Neuronal stem cell (in vitro differentiated cells): Measurements from ENCODE around the gene HDAC9.

Source experiments
- DNase-seq: peaks from one replicate; pipeline ENCODE4 v3.0.0-alpha.2; 2013; ENCODE audit warnings: low spot score
- H2AFZ ChIP-seq: one replicate; pipeline ENCODE4 v1.6.1; 2013; ENCODE audit warnings: mild to moderate bottlenecking, low read length, inconsistent platforms
- H2AK5ac ChIP-seq: 2 replicates; pipeline ENCODE4 v1.6.1; 2013; ENCODE audit warnings: low read depth, mild to moderate bottlenecking, inconsistent platforms, low read length, moderate library complexity, mixed read lengths
- H2BK120ac ChIP-seq: 2 replicates; pipeline ENCODE4 v1.6.1; 2013; ENCODE audit warnings: low read depth, mild to moderate bottlenecking, inconsistent platforms, low read length, moderate library complexity, mixed read lengths
- H2BK12ac ChIP-seq: one replicate; pipeline ENCODE4 v1.6.1; 2013; ENCODE audit warnings: low read length, inconsistent platforms
- H2BK15ac ChIP-seq: 2 replicates; pipeline ENCODE4 v1.6.1; 2013; ENCODE audit warnings: mild to moderate bottlenecking, low read length, inconsistent platforms, mixed read lengths
- H2BK5ac ChIP-seq: one replicate; pipeline ENCODE4 v1.6.1; 2013; ENCODE audit warnings: inconsistent platforms, mild to moderate bottlenecking, low read length, moderate library complexity
- H3K14ac ChIP-seq: one replicate; pipeline ENCODE4 v1.6.1; 2013; ENCODE audit warnings: low read length, inconsistent platforms
- H3K18ac ChIP-seq: 2 replicates; pipeline ENCODE4 v1.6.1; 2013; ENCODE audit warnings: low read length, inconsistent platforms
- H3K23ac ChIP-seq: 2 replicates; pipeline ENCODE4 v1.6.1; 2013; ENCODE audit warnings: low read depth, mild to moderate bottlenecking, mixed read lengths, low read length, inconsistent platforms; ENCODE audit not compliant: poor library complexity
- H3K27ac ChIP-seq: replicated peaks from 3 replicates; pipeline ENCODE4 v1.5.1; 2013; ENCODE audit warnings: low read length, inconsistent platforms
- H3K27me3 ChIP-seq, 3 experiments: 2 replicates each; pipeline ENCODE4 v1.6.1; 2013; ENCODE audit warnings: low read length in 3 of 3, mild to moderate bottlenecking in 2 of 3, inconsistent platforms in 1 of 3, low read depth in 1 of 3, mixed read lengths in 1 of 3, moderate library complexity in 1 of 3; ENCODE audit not compliant: control insufficient read depth in 3 of 3, insufficient read depth in 3 of 3
- H3K36me3 ChIP-seq, 2 donors: replicated peaks in 1 of 2; 2 replicates each; pipeline ENCODE4 v1.6.1; 2013; ENCODE audit warnings: low read length in 2 of 2; ENCODE audit not compliant: control insufficient read depth in 2 of 2, insufficient read depth in 2 of 2
- H3K4ac ChIP-seq: 2 replicates; pipeline ENCODE4 v1.6.1; 2013; ENCODE audit warnings: inconsistent platforms, mild to moderate bottlenecking, low read length, moderate library complexity
- H3K4me1 ChIP-seq, 2 donors: 1 replicate in 1 of 2; 2 replicates in 1 of 2; pipeline ENCODE4 v1.6.1; 2013; ENCODE audit warnings: low read length in 2 of 2, low read depth in 1 of 2; ENCODE audit not compliant: control insufficient read depth in 2 of 2, insufficient read depth in 1 of 2
- H3K4me2 ChIP-seq: one replicate; pipeline ENCODE4 v1.6.1; 2013; ENCODE audit warnings: mild to moderate bottlenecking, low read length, inconsistent platforms; ENCODE audit not compliant: insufficient read depth, poor library complexity, severe bottlenecking
- H3K4me3 ChIP-seq, 2 donors: 2 replicates each; pipeline ENCODE4 v1.5.1; 2013; ENCODE audit warnings: low read length in 2 of 2, mild to moderate bottlenecking in 2 of 2, inconsistent platforms in 1 of 2, moderate library complexity in 1 of 2
- H3K79me1 ChIP-seq: one replicate; pipeline ENCODE4 v1.6.1; 2013; ENCODE audit warnings: low read depth, mild to moderate bottlenecking, inconsistent platforms, low read length, moderate library complexity
- H3K9ac ChIP-seq: one replicate; pipeline ENCODE4 v1.6.1; 2013; ENCODE audit warnings: mild to moderate bottlenecking, low read depth, low read length, inconsistent platforms; ENCODE audit not compliant: poor library complexity
- H3K9me3 ChIP-seq, 2 donors: replicated peaks in 1 of 2; 2 replicates each; pipeline versions ENCODE3 to v1.6.1; 2013; ENCODE audit warnings: low read length in 2 of 2, mild to moderate bottlenecking in 2 of 2, inconsistent platforms in 1 of 2, low read depth in 1 of 2, mixed read lengths in 1 of 2, moderate library complexity in 1 of 2; ENCODE audit not compliant: control insufficient read depth in 2 of 2, insufficient read depth in 1 of 2
- H4K8ac ChIP-seq: one replicate; pipeline ENCODE4 v1.6.1; 2013; ENCODE audit warnings: low read depth, mild to moderate bottlenecking, inconsistent platforms, low read length, moderate library complexity
- H4K91ac ChIP-seq: one replicate; pipeline ENCODE4 v1.6.1; 2013; ENCODE audit warnings: low read length, low read depth, mild to moderate bottlenecking, inconsistent platforms; ENCODE audit not compliant: poor library complexity
- WGBS, 2 donors: extraction: QIAGEN DNeasy Blood & Tissue Kit; methylation state at CpG; one replicate each; pipeline ENCODE4 v1.1.7; 2013; ENCODE audit warnings: missing lambda C conversion rate in 2 of 2, mixed read lengths in 1 of 2; ENCODE audit not compliant: insufficient read length in 2 of 2, insufficient replicate concordance in 1 of 2; ENCODE audit errors: extremely low coverage in 2 of 2; 5-methylcytosine and 5-hydroxymethylcytosine counted together

HDAC9 gene

GRCh38 chr7:18656362-18656761 is 160.8 kb downstream of the HDAC9 start:
- Histone ChIP-seq H3K4me3 (no peak overlapping the region), H2BK12ac (no peak overlapping the region), H2BK15ac (no peak overlapping the region), H3K27me3 (no peaks in the 10 kb centered on the region), H3K9me3 (no peaks in the 10 kb centered on the region), H3K79me1 (no peaks in the 10 kb centered on the region), H3K14ac (no peak overlapping the region), H2BK120ac (no peak overlapping the region), H3K23ac (no peak overlapping the region), H4K8ac (no peak overlapping the region), H2AFZ (no peak overlapping the region), H3K4me2 (no peak overlapping the region), H3K4ac (no peak overlapping the region), H3K18ac (no peak overlapping the region), H3K36me3 (no peaks in the 10 kb centered on the region), H2BK5ac (no peak overlapping the region), H4K91ac (no peak overlapping the region), H3K4me1 (no peaks in the 10 kb centered on the region), H3K27ac (no peak overlapping the region), H2AK5ac (no peak overlapping the region), H3K9ac (no peak overlapping the region)
- DNase-seq: no peak

GRCh38 chr7:18659746-18660145 is 164.2 kb downstream of the HDAC9 start:
- Histone ChIP-seq H3K9me3 (no peaks in the 10 kb centered on the region), H3K18ac (no peak overlapping the region), H3K4me1 (no peaks in the 10 kb centered on the region), H4K91ac (no peak overlapping the region), H4K8ac (no peak overlapping the region), H3K9ac (no peak overlapping the region), H3K36me3 (no peaks in the 10 kb centered on the region), H2AK5ac (no peak overlapping the region), H3K14ac (no peak overlapping the region), H2BK15ac (no peak overlapping the region), H3K79me1 (no peaks in the 10 kb centered on the region), H2AFZ (no peak overlapping the region), H2BK12ac (no peak overlapping the region), H2BK5ac (no peak overlapping the region), H2BK120ac (no peak overlapping the region), H3K4ac (no peak overlapping the region), H3K27ac (no peak overlapping the region), H3K23ac (no peak overlapping the region), H3K4me2 (no peak overlapping the region), H3K4me3 (no peak overlapping the region), H3K27me3 (no peaks in the 10 kb centered on the region)
- DNase-seq: no peak
- no CpG with 5 or more reads among the region's 5 CpGs for WGBS, 2 donors

GRCh38 chr7:18663321-18663720 is 167.8 kb downstream of the HDAC9 start:
- H3K18ac ChIP-seq: no peak overlapping the region
- no peak overlapping the region for H4K91ac ChIP-seq
- H3K9me3 ChIP-seq: no peaks in the 10 kb centered on the region
- no peaks in the 10 kb centered on the region for H3K4me1 ChIP-seq
- H3K36me3 ChIP-seq: no peaks in the 10 kb centered on the region
- WGBS, 2 donors: no CpG with 5 or more reads among the region's 7 CpGs
- no peak overlapping the region for H3K27ac ChIP-seq
- H3K4me2 ChIP-seq: no peak overlapping the region
- no peaks in the 10 kb centered on the region for H3K79me1 ChIP-seq
- no peak overlapping the region for H2AFZ ChIP-seq
- no peaks in the 10 kb centered on the region for H3K27me3 ChIP-seq
- no peak for DNase-seq
- H3K9ac ChIP-seq: no peak overlapping the region
- H3K14ac ChIP-seq: no peak overlapping the region
- H2BK15ac ChIP-seq: no peak overlapping the region
- no peak overlapping the region for H4K8ac ChIP-seq
- no peak overlapping the region for H3K4ac ChIP-seq
- H2AK5ac ChIP-seq: no peak overlapping the region
- H2BK12ac ChIP-seq: no peak overlapping the region
- H2BK120ac ChIP-seq: no peak overlapping the region
- no peak overlapping the region for H3K23ac ChIP-seq
- H2BK5ac ChIP-seq: no peak overlapping the region
- no peak overlapping the region for H3K4me3 ChIP-seq

- Histone ChIP-seq H4K91ac (no peak overlapping the region), H2BK120ac (no peak overlapping the region), H3K36me3 (no peaks in the 10 kb centered on the region), H3K4me3 (no peak overlapping the region), H3K27ac (no peak overlapping the region), H2BK12ac (no peak overlapping the region), H3K18ac (no peak overlapping the region), H2AK5ac (no peak overlapping the region), H4K8ac (no peak overlapping the region), H2AFZ (no peak overlapping the region), H3K4me2 (no peak overlapping the region), H3K9ac (no peak overlapping the region), H3K4ac (no peak overlapping the region), H3K79me1 (no peaks in the 10 kb centered on the region), H3K27me3 (no peaks in the 10 kb centered on the region), H3K9me3 (no peaks in the 10 kb centered on the region), H2BK15ac (no peak overlapping the region), H2BK5ac (no peak overlapping the region), H3K23ac (no peak overlapping the region), H3K4me1 (no peaks in the 10 kb centered on the region), H3K14ac (no peak overlapping the region)
- WGBS, 2 donors: no CpG with 5 or more reads among the region's 4 CpGs
- DNase-seq: peak; percentile 69
These were observed 170.7 kb downstream of the HDAC9 start for GRCh38 chr7:18666107-18666728.
